HEK293 (cell line): Measurements from ENCODE around the gene RBFOX2.

Experiments used
- CTCF ChIA-PET: fragments of 350-600 bp; formaldehyde crosslinking; extraction: SDS; loops from one replicate; lab custom pipeline; 2021; ENCODE audit warnings: antibody characterized with exemption; lab: Yijun Ruan, JAX
- POLR2A ChIA-PET: fragments of 300-600 bp; formaldehyde crosslinking; extraction: SDS; loops from one replicate; lab custom pipeline; 2020; ENCODE audit warnings: antibody characterized with exemption, inconsistent platforms; lab: Yijun Ruan, JAX
- H3K27ac ChIP-seq: fragments of 200-500 bp; sonication (Bioruptor generic); 2 replicates; pipeline ENCODE4 v1.5.1; 2014; ENCODE audit warnings: low read depth, low read length, control low read depth, inconsistent platforms; ENCODE audit errors: extremely low read depth
- H3K36me3 ChIP-seq, 2 experiments: fragments of 200-500 bp in 1 of 2; sonication (Bioruptor generic) in 1 of 2; 1 replicate in 1 of 2; 2 replicates in 1 of 2; pipeline ENCODE4 v1.5.1; 2014 to 2017; ENCODE audit warnings: inconsistent platforms in 2 of 2, low read length in 2 of 2; ENCODE audit not compliant: control insufficient read depth in 2 of 2, insufficient read depth in 1 of 2
- H3K4me1 ChIP-seq: fragments of 200-500 bp; sonication (Bioruptor generic); 2 replicates; pipeline ENCODE4 v1.5.1; 2014; ENCODE audit warnings: mild to moderate bottlenecking, low read length, inconsistent platforms; ENCODE audit not compliant: control insufficient read depth, insufficient read depth
- H3K4me3 ChIP-seq: 2 replicates; pipeline ENCODE4 v1.5.1; 2011; ENCODE audit warnings: low read depth, mild to moderate bottlenecking, control low read depth, low read length, moderate library complexity
- H3K9me3 ChIP-seq: fragments of 200-500 bp; sonication (Bioruptor generic); 2 replicates; pipeline ENCODE4 v1.5.1; 2014; ENCODE audit warnings: low read depth, low read length, inconsistent platforms; ENCODE audit not compliant: control insufficient read depth, insufficient read depth
- FEZF1 ChIP-seq: fragments of 450-650 bp; formaldehyde crosslinking; IDR thresholded peaks from 2 replicates; pipeline ENCODE4 v1.5.1; 2016; ENCODE audit warnings: missing biosample characterization, missing genetic modification characterization
- KLF9 ChIP-seq: fragments of 450-650 bp; formaldehyde crosslinking; IDR thresholded peaks from 2 replicates; pipeline ENCODE4 v1.5.1; 2016; ENCODE audit warnings: missing biosample characterization, missing genetic modification characterization, low read depth
- SP3 ChIP-seq: fragments of 450-650 bp; formaldehyde crosslinking; IDR thresholded peaks from 2 replicates; pipeline ENCODE4 v1.5.1; 2016; ENCODE audit warnings: missing biosample characterization, missing genetic modification characterization
- ZBTB21 ChIP-seq: fragments of 450-650 bp; formaldehyde crosslinking; IDR thresholded peaks from 2 replicates; pipeline ENCODE4 v1.5.1; 2017; ENCODE audit warnings: missing biosample characterization, missing genetic modification characterization
- ZBTB48 ChIP-seq: fragments of 450-650 bp; formaldehyde crosslinking; IDR thresholded peaks from 2 replicates; pipeline ENCODE4 v1.5.1; 2016; ENCODE audit warnings: missing biosample characterization, missing genetic modification characterization
- ZNF132 ChIP-seq: fragments of 450-650 bp; formaldehyde crosslinking; IDR thresholded peaks from 2 replicates; pipeline ENCODE4 v1.5.1; 2017; ENCODE audit warnings: missing biosample characterization, missing genetic modification characterization, borderline replicate concordance
- ZNF133 ChIP-seq: fragments of 450-650 bp; formaldehyde crosslinking; IDR thresholded peaks from 2 replicates; pipeline ENCODE4 v1.5.1; 2016; ENCODE audit warnings: missing biosample characterization, missing genetic modification characterization
- ZNF140 ChIP-seq: fragments of 450-650 bp; formaldehyde crosslinking; IDR thresholded peaks from 2 replicates; pipeline ENCODE4 v1.5.1; 2016; ENCODE audit warnings: missing biosample characterization, missing genetic modification characterization
- ZNF19 ChIP-seq: fragments of 450-650 bp; formaldehyde crosslinking; IDR thresholded peaks from 2 replicates; pipeline ENCODE4; 2016; ENCODE audit warnings: missing biosample characterization, missing genetic modification characterization, low read depth
- ZNF350 ChIP-seq: fragments of 450-650 bp; formaldehyde crosslinking; IDR thresholded peaks from 2 replicates; pipeline ENCODE4 v1.5.0; 2017; ENCODE audit warnings: missing biosample characterization, mild to moderate bottlenecking, missing genetic modification characterization
- ZNF416 ChIP-seq: fragments of 450-650 bp; formaldehyde crosslinking; IDR thresholded peaks from 2 replicates; pipeline ENCODE4 v1.5.1; 2016; ENCODE audit warnings: missing biosample characterization, missing genetic modification characterization
- ZNF521 ChIP-seq: fragments of 450-650 bp; formaldehyde crosslinking; IDR thresholded peaks from 2 replicates; pipeline ENCODE4 v1.5.1; 2017; ENCODE audit warnings: missing biosample characterization, mild to moderate bottlenecking, missing genetic modification characterization
- ZNF777 ChIP-seq: fragments of 450-650 bp; formaldehyde crosslinking; IDR thresholded peaks from 2 replicates; pipeline ENCODE4 v1.5.1; 2017; ENCODE audit warnings: missing biosample characterization, missing genetic modification characterization, borderline replicate concordance
- TF ChIP-seq, protein P1 (sequence below): fragments of 450-650 bp; formaldehyde crosslinking; IDR thresholded peaks from 2 replicates; pipeline ENCODE4 v1.5.1; 2016; ENCODE audit warnings: missing biosample characterization, missing genetic modification characterization
- TF ChIP-seq, protein P2 (sequence below): fragments of 450-650 bp; formaldehyde crosslinking; IDR thresholded peaks from 2 replicates; pipeline ENCODE4 v1.5.1; 2017; ENCODE audit warnings: missing biosample characterization, missing genetic modification characterization
- TF ChIP-seq, protein P3 (sequence below): fragments of 450-650 bp; formaldehyde crosslinking; optimal IDR thresholded peaks from 2 replicates; pipeline ENCODE3; 2016; ENCODE audit warnings: missing biosample characterization, mild to moderate bottlenecking, missing genetic modification characterization
- TF ChIP-seq, protein P4 (sequence below): fragments of 450-650 bp; formaldehyde crosslinking; IDR thresholded peaks from 2 replicates; pipeline ENCODE4 v1.5.1; 2016; ENCODE audit warnings: missing biosample characterization, missing genetic modification characterization
- TF ChIP-seq, protein P5 (sequence below): fragments of 450-650 bp; formaldehyde crosslinking; IDR thresholded peaks from 2 replicates; pipeline ENCODE4 v1.5.1; 2016; ENCODE audit warnings: missing biosample characterization, missing genetic modification characterization, borderline replicate concordance
- TF ChIP-seq, protein P6 (sequence below): fragments of 450-650 bp; formaldehyde crosslinking; IDR thresholded peaks from 2 replicates; pipeline ENCODE4 v1.5.1; 2016; ENCODE audit warnings: missing biosample characterization, missing genetic modification characterization
- TF ChIP-seq, protein P7 (sequence below): fragments of 450-650 bp; formaldehyde crosslinking; IDR thresholded peaks from 2 replicates; pipeline ENCODE4 v1.5.1; 2017; ENCODE audit warnings: missing biosample characterization, missing genetic modification characterization

The RBFOX2 gene

DNA sequence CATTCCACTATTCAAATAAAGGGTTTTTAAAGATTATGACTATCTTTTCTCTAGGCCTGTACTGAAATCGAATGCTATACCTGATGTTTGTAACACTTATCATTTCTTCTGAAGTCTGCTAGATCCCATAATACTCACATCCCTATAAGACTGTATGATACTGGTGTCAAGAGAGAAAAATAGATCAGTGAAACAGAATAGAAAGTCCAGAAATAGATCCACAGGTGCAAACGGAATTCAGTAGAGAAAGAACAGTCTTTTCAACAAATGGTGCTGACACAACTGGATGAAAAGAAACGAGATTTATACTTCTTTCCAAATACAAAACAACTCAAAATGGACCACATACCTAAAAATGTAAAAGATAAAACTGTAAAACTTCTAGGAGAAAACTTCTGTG, 167.8 kb downstream of the RBFOX2 start:
- Histone ChIP-seq H3K4me3 (no peak overlapping the region), H3K4me1 (peaks cover 19% of the 10 kb centered on the region), H3K27ac (no peak overlapping the region), H3K36me3 (no peaks in the 10 kb centered on the region), H3K9me3 (no peaks in the 10 kb centered on the region)
- POLR2A ChIA-PET = interaction anchor here (0.6 kb wide), 1 partner anchor 9 kb away, joined by 10 read pairs; no protein-coding TSS in a partner anchor
- no peak for TF ChIP-seq SP3
- TF ChIP-seq, protein P1, sequence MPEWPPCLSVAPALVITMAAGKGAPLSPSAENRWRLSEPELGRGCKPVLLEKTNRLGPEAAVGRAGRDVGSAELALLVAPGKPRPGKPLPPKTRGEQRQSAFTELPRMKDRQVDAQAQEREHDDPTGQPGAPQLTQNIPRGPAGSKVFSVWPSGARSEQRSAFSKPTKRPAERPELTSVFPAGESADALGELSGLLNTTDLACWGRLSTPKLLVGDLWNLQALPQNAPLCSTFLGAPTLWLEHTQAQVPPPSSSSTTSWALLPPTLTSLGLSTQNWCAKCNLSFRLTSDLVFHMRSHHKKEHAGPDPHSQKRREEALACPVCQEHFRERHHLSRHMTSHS = no peak
- no peak for TF ChIP-seq ZNF132 (tag by site-specific recombination)
- TF ChIP-seq FEZF1 = no peak
- TF ChIP-seq ZNF133 (tag by site-specific recombination) = no peak
- TF ChIP-seq ZBTB48 (tag by site-specific recombination) = no peak
- TF ChIP-seq, protein P2, sequence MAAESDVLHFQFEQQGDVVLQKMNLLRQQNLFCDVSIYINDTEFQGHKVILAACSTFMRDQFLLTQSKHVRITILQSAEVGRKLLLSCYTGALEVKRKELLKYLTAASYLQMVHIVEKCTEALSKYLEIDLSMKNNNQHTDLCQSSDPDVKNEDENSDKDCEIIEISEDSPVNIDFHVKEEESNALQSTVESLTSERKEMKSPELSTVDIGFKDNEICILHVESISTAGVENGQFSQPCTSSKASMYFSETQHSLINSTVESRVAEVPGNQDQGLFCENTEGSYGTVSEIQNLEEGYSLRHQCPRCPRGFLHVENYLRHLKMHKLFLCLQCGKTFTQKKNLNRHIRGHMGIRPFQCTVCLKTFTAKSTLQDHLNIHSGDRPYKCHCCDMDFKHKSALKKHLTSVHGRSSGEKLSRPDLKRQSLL (tag by site-specific recombination) = no peak
- TF ChIP-seq KLF9 (tag by site-specific recombination) = no peak
- TF ChIP-seq, protein P3, sequence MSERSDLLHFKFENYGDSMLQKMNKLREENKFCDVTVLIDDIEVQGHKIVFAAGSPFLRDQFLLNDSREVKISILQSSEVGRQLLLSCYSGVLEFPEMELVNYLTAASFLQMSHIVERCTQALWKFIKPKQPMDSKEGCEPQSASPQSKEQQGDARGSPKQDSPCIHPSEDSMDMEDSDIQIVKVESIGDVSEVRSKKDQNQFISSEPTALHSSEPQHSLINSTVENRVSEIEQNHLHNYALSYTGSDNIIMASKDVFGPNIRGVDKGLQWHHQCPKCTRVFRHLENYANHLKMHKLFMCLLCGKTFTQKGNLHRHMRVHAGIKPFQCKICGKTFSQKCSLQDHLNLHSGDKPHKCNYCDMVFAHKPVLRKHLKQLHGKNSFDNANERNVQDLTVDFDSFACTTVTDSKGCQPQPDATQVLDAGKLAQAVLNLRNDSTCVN = no peak
- TF ChIP-seq, protein P4, sequence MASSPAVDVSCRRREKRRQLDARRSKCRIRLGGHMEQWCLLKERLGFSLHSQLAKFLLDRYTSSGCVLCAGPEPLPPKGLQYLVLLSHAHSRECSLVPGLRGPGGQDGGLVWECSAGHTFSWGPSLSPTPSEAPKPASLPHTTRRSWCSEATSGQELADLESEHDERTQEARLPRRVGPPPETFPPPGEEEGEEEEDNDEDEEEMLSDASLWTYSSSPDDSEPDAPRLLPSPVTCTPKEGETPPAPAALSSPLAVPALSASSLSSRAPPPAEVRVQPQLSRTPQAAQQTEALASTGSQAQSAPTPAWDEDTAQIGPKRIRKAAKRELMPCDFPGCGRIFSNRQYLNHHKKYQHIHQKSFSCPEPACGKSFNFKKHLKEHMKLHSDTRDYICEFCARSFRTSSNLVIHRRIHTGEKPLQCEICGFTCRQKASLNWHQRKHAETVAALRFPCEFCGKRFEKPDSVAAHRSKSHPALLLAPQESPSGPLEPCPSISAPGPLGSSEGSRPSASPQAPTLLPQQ = no peak
- no peak for TF ChIP-seq ZNF777 (tag by site-specific recombination)
- TF ChIP-seq, protein P5, sequence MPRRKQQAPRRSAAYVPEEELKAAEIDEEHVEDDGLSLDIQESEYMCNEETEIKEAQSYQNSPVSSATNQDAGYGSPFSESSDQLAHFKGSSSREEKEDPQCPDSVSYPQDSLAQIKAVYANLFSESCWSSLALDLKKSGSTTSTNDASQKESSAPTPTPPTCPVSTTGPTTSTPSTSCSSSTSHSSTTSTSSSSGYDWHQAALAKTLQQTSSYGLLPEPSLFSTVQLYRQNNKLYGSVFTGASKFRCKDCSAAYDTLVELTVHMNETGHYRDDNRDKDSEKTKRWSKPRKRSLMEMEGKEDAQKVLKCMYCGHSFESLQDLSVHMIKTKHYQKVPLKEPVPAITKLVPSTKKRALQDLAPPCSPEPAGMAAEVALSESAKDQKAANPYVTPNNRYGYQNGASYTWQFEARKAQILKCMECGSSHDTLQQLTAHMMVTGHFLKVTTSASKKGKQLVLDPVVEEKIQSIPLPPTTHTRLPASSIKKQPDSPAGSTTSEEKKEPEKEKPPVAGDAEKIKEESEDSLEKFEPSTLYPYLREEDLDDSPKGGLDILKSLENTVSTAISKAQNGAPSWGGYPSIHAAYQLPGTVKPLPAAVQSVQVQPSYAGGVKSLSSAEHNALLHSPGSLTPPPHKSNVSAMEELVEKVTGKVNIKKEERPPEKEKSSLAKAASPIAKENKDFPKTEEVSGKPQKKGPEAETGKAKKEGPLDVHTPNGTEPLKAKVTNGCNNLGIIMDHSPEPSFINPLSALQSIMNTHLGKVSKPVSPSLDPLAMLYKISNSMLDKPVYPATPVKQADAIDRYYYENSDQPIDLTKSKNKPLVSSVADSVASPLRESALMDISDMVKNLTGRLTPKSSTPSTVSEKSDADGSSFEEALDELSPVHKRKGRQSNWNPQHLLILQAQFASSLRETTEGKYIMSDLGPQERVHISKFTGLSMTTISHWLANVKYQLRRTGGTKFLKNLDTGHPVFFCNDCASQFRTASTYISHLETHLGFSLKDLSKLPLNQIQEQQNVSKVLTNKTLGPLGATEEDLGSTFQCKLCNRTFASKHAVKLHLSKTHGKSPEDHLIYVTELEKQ (tag by site-specific recombination) = no peak
- TF ChIP-seq ZNF416 = no peak
- TF ChIP-seq ZNF521 (tag by site-specific recombination) = no peak
- TF ChIP-seq, protein P6, sequence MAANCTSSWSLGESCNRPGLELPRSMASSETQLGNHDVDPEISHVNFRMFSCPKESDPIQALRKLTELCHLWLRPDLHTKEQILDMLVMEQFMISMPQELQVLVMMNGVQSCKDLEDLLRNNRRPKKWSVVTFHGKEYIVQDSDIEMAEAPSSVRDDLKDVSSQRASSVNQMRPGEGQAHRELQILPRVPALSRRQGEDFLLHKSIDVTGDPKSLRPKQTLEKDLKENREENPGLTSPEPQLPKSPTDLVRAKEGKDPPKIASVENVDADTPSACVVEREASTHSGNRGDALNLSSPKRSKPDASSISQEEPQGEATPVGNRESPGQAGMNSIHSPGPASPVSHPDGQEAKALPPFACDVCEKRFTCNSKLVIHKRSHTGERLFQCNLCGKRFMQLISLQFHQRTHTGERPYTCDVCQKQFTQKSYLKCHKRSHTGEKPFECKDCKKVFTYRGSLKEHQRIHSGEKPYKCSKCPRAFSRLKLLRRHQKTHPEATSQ (tag by site-specific recombination) = no peak
- TF ChIP-seq ZBTB21 (tag by site-specific recombination) = no peak
- no peak for TF ChIP-seq ZNF140 (tag by site-specific recombination)
- TF ChIP-seq ZNF350 = no peak
- TF ChIP-seq ZNF19 (tag by site-specific recombination) = no peak
- TF ChIP-seq, protein P7, sequence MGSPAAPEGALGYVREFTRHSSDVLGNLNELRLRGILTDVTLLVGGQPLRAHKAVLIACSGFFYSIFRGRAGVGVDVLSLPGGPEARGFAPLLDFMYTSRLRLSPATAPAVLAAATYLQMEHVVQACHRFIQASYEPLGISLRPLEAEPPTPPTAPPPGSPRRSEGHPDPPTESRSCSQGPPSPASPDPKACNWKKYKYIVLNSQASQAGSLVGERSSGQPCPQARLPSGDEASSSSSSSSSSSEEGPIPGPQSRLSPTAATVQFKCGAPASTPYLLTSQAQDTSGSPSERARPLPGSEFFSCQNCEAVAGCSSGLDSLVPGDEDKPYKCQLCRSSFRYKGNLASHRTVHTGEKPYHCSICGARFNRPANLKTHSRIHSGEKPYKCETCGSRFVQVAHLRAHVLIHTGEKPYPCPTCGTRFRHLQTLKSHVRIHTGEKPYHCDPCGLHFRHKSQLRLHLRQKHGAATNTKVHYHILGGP (tag by site-specific recombination) = no peak
- CTCF ChIA-PET = interaction anchor here (1.0 to 1.4 kb wide), 3 partner anchors 18 to 626 kb away, joined by 3 read pairs; no protein-coding TSS in a partner anchor
